CD8-positive, alpha-beta memory T cell (primary cell): Measurements from ENCODE around the gene PRPF4. TPM values are rescaled to one million over a fixed set of nuclear protein-coding genes. Genes with fewer than 3 reads are reported as not detected.
"Not testable (repeated sequence)": the region's sequence is repeated elsewhere in the genome, so short reads cannot be mapped to it uniquely, and the experiment has no call there.

Experiments used
- CTCF ChIA-PET: fragments of 350-600 bp; sonication (Branson Sonifier 250); formaldehyde crosslinking; loops from one replicate; lab custom pipeline; 2021; ENCODE audit warnings: antibody characterized with exemption; lab: Charles Lee
- POLR2A ChIA-PET: fragments of 350-600 bp; sonication (Branson Sonifier 250); formaldehyde crosslinking; loops from one replicate; lab custom pipeline; 2021; ENCODE audit warnings: antibody characterized with exemption; lab: Charles Lee
- DNase-seq, 5 donors: peaks; one replicate each; pipeline versions ENCODE4 v3.0.0 to v3.0.0-alpha.2; 2020 to 2022; ENCODE audit warnings: mixed read lengths in 1 of 5
- H3K27ac ChIP-seq: one replicate; pipeline ENCODE4 v1.7.0; 2013; ENCODE audit warnings: low read depth, mild to moderate bottlenecking, low read length, moderate library complexity
- H3K27me3 ChIP-seq: 2 replicates; pipeline ENCODE4 v1.7.0; 2013; ENCODE audit warnings: low read length, mild to moderate bottlenecking; ENCODE audit not compliant: insufficient read depth, poor library complexity, severe bottlenecking
- H3K36me3 ChIP-seq: 2 replicates; pipeline ENCODE4 v1.7.0; 2013; ENCODE audit warnings: mild to moderate bottlenecking, low read length, moderate library complexity; ENCODE audit not compliant: insufficient read depth
- H3K4me1 ChIP-seq: 2 replicates; pipeline ENCODE4 v1.7.0; 2013; ENCODE audit warnings: mild to moderate bottlenecking, low read length, moderate library complexity; ENCODE audit not compliant: insufficient read depth
- H3K4me3 ChIP-seq: 2 replicates; pipeline ENCODE4 v1.7.0; 2013; ENCODE audit warnings: mild to moderate bottlenecking, low read length
- H3K9me3 ChIP-seq: 2 replicates; pipeline ENCODE4 v1.7.0; 2013; ENCODE audit warnings: mild to moderate bottlenecking, low read length
- H3K27ac Mint-ChIP-seq, 8 donors: one replicate each; pipeline ENCODE4 v1.8.0; 2020 to 2021; ENCODE audit warnings: mixed read lengths in 8 of 8, mild to moderate bottlenecking in 6 of 8, inconsistent platforms in 3 of 8, moderate library complexity in 3 of 8
- H3K27me3 Mint-ChIP-seq, 2 donors: one replicate each; pipeline ENCODE4 v1.8.0; 2020 to 2021; ENCODE audit warnings: mixed read lengths in 2 of 2, mild to moderate bottlenecking in 1 of 2, moderate library complexity in 1 of 2
- H3K36me3 Mint-ChIP-seq, 3 donors: one replicate each; pipeline ENCODE4 v1.8.0; 2020 to 2021; ENCODE audit warnings: mixed read lengths in 3 of 3, inconsistent platforms in 1 of 3, mild to moderate bottlenecking in 1 of 3
- H3K4me1 Mint-ChIP-seq, 3 donors: one replicate each; pipeline ENCODE4 v1.8.0; 2020 to 2021; ENCODE audit warnings: mixed read lengths in 3 of 3, inconsistent platforms in 1 of 3, mild to moderate bottlenecking in 1 of 3
- H3K4me3 Mint-ChIP-seq, 7 donors: one replicate each; pipeline ENCODE4 v1.8.0; 2020 to 2021; ENCODE audit warnings: mixed read lengths in 7 of 7, mild to moderate bottlenecking in 6 of 7, moderate library complexity in 4 of 7, inconsistent platforms in 2 of 7
- H3K9me3 Mint-ChIP-seq, 5 donors: one replicate each; pipeline ENCODE4 v1.8.0; 2020 to 2022; ENCODE audit warnings: mixed read lengths in 5 of 5, mild to moderate bottlenecking in 3 of 5, moderate library complexity in 2 of 5, inconsistent platforms in 1 of 5
- polyA plus RNA-seq: library from polyadenylated mRNA; unstranded; fragments of 300-500 nt; fragmentation: Illumina TruSeq; gene quantifications from one replicate; pipeline ENCODE4 v1.2.3, GENCODE V29; 2021
- total RNA-seq, 2 experiments: library from RNA; stranded (reverse); gene quantifications; one replicate each; pipeline ENCODE4 v1.2.3, GENCODE V29; 2021

Gene PRPF4
- total RNA-seq (10 to 100 TPM; 69.5 to 71.4 TPM), polyA plus RNA-seq (27.4 TPM)

DNA sequence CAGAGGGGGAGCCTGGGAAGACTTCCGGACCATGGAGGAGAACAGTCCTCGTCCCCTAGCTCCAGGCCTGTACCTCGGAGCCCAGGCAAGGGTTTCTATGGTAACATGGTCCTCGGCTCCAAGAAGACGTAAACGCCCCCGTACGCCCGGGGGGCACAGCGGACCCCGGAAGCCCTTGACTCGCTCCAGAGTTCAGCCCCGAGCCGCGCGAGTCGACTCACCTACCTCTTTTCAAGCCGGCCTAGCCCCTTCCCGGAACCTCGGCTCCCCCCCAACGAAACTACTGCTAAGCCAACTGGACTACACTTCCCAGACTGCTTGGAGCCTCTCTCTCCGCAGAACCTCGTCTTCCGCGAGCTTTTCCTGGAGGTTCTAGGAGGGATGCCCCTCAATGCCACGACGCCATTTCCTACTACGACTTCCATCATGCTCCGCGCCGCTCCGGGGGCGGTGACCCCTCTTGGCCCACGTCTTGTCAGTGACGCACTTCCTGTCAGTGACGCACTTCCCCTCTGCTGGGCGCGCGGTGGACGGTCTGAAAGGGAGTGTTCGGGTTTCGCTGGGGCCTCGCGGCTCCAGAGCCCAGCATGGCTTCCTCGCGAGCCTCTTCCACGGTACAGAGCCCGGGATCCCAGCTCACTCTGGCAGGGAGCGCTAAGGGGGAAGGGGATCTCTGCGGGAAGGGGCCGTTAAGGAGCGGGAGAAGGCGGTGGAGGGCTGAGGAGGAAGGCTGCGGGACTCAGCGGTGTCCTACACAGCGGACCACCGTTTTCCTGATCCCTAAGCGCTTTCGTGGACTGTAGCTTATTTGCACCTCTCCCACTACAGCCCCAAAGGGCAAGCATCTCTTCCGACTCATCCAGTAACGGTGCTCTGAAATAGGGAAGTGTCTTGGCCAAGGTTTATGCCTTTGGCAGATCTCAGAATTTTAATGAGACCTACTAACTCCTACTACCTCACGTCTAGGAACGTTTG is at the start of gene PRPF4, which contains the start of gene CDC26:
TSS of gene PRPF4 (plus strand) at position 502 of the 975 bp plus-strand sequence. CDS start at position 588, 86 bp downstream.
TSS of gene CDC26 (minus strand) at position 416 of the 975 bp plus-strand sequence. CDS start 3,065 bp downstream, outside the sequence.
- H3K4me3 Mint-ChIP-seq = no peak within 1 kb of the TSS
- Histone ChIP-seq H3K4me3 (peak within 1 kb of the TSS; percentile 92), H3K27ac (peak within 1 kb of the TSS; percentile 95), H3K36me3 (peaks cover 46% of the 10 kb centered on the region), H3K9me3 (no peaks in the 10 kb centered on the region), H3K4me1 (peaks cover 23% of the 10 kb centered on the region), H3K27me3 (no peaks in the 10 kb centered on the region)
- ChIA-PET CTCF (interaction anchor here (0.6 to 5.1 kb wide), 24 partner anchors 9 to 381 kb away, joined by 3 to 67 read pairs (median 4); partner anchors contain the start of genes ALAD, C9orf43, FKBP15 and HDHD3), POLR2A (interaction anchor here (0.5 to 1.7 kb wide), 5 partner anchors 22 to 1655 kb away, joined by 3 to 15 read pairs (median 5); partner anchors contain the start of genes C9orf43, FKBP15, POLE3 and SLC31A1)
- no peaks in the 10 kb centered on the region for H3K9me3 Mint-ChIP-seq
- H3K27ac Mint-ChIP-seq = no peak within 1 kb of the TSS
- peak; percentile 93 to 97 (median 93) for DNase-seq
- peaks cover 7 to 58% (median 18%) of the 10 kb centered on the region in 3 donors for H3K36me3 Mint-ChIP-seq
- H3K27me3 Mint-ChIP-seq = no peaks in the 10 kb centered on the region
- H3K4me1 Mint-ChIP-seq = peaks cover 27 to 40% (median 37%) of the 10 kb centered on the region in 3 donors

DNA sequence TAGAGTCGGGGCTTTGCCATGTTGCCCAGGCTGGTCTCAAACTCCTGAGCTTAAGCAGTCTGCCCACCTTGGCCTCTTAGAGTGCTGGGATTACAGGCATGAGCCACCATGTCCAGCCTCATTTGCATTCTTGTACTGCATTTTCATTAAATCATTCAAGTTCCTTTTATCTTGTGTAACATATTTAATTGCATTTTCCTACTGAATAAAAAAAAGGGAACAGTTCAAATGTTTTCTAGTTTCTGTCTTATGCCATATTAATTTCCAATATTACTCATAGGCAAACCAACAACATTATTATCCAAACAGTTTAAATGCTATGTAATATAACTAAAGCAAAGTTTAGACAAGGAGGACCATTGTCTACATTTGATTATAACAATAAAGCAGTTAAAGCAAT is 48.0 kb upstream of the PRPF4 start:
- H3K9me3 Mint-ChIP-seq = no peaks in the 10 kb centered on the region
- no peaks in the 10 kb centered on the region for H3K9me3 ChIP-seq
- H3K27me3 Mint-ChIP-seq = no peaks in the 10 kb centered on the region
- peaks cover 3% of the 10 kb centered on the region for H3K4me1 ChIP-seq
- no peak overlapping the region for H3K27ac Mint-ChIP-seq
- H3K4me1 Mint-ChIP-seq = peaks cover 10 to 26% (median 26%) of the 10 kb centered on the region in 3 donors
- CTCF ChIA-PET = no interaction called here
- H3K4me3 Mint-ChIP-seq = no peak overlapping the region
- H3K27me3 ChIP-seq = no peaks in the 10 kb centered on the region
- POLR2A ChIA-PET = no interaction called here
- no peaks in the 10 kb centered on the region for H3K36me3 ChIP-seq
- H3K36me3 Mint-ChIP-seq = peaks cover 0 to 1% (median 0%) of the 10 kb centered on the region in 3 donors
- H3K4me3 ChIP-seq = no peak overlapping the region
- DNase-seq = no peak
- H3K27ac ChIP-seq = no peak overlapping the region

DNA sequence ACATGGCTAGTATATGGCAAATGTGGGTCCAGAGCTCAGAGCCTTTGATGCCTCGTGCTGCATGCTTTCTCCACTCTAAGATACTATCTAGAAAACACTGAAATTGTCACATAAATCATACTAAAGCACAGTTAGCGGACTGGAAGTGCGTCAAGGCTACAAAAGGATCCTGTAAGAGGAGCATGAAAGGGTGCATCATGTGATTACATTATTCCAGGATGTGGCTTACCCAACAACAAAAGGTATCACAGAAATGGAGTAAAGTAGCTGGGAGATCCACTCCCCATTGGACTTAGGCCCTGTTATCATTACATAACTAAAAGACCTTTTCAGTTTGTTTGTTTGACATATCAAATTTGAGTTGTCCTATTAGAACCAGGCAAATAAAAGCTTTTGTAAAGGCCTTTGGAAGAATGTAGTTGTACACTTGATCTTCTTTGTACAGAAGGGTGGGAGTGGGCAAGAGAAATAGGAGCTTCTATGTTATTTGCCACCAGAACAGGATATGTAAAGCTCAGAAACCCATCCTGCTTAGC is 47.3 kb upstream of the PRPF4 start:
- peaks cover 0 to 1% (median 0%) of the 10 kb centered on the region in 3 donors for H3K36me3 Mint-ChIP-seq
- CTCF ChIA-PET = no interaction called here
- no peaks in the 10 kb centered on the region for H3K9me3 Mint-ChIP-seq
- H3K27me3 ChIP-seq = no peaks in the 10 kb centered on the region
- H3K27me3 Mint-ChIP-seq = no peaks in the 10 kb centered on the region
- no peaks in the 10 kb centered on the region for H3K36me3 ChIP-seq
- DNase-seq = peak in 2 of 5 donors; percentile 2 to 53
- H3K4me3 Mint-ChIP-seq = no peak overlapping the region
- POLR2A ChIA-PET = no interaction called here
- peak overlapping the region in 2 of 8 donors; percentile 21 to 41 for H3K27ac Mint-ChIP-seq
- H3K9me3 ChIP-seq = no peaks in the 10 kb centered on the region
- H3K4me3 ChIP-seq = no peak overlapping the region
- H3K4me1 ChIP-seq = peaks cover 3% of the 10 kb centered on the region
- no peak overlapping the region for H3K27ac ChIP-seq
- peaks cover 16 to 27% (median 26%) of the 10 kb centered on the region in 3 donors for H3K4me1 Mint-ChIP-seq

DNA sequence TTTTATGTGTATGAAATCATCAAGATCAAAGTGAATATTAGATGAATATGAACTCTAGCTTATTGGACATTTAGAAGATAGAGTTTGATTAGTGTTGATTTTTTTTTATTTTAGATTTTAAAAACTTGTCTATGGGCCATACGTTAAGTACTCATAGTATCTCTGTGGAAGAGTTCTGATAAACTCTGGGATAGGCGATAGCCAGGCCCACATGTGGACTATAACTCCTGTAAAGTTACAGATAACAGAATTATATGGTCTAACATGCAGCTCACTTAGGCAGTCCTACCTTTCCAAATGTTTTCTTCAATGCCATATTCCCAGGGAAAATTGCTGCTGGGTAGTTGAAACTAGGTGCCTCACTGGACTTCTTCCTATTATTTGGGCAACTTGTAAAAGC is 43.8 kb upstream of the PRPF4 start:
- Mint-ChIP-seq H3K27me3 (no peaks in the 10 kb centered on the region), H3K36me3 (no peaks in the 10 kb centered on the region), H3K4me3 (no peak overlapping the region), H3K27ac (peak overlapping the region in 2 of 8 donors; percentile 69 to 78), H3K4me1 (peaks cover 23 to 30% (median 29%) of the 10 kb centered on the region in 3 donors), H3K9me3 (no peaks in the 10 kb centered on the region)
- Histone ChIP-seq H3K27ac (no peak overlapping the region), H3K36me3 (no peaks in the 10 kb centered on the region), H3K4me1 (peaks cover 9% of the 10 kb centered on the region), H3K4me3 (no peak overlapping the region), H3K9me3 (no peaks in the 10 kb centered on the region), H3K27me3 (no peaks in the 10 kb centered on the region)
- ChIA-PET POLR2A (interaction anchor here (0.7 to 1.7 kb wide), 3 partner anchors 10 to 314 kb away, joined by 3 to 10 read pairs (median 8); partner anchors contain the start of genes FKBP15 and SLC31A1), CTCF (interaction anchor here (1.2 to 1.6 kb wide), 3 partner anchors 10 to 43 kb away, joined by 3 to 6 read pairs (median 4); partner anchors contain the start of gene SLC31A1)
- no peak for DNase-seq

DNA sequence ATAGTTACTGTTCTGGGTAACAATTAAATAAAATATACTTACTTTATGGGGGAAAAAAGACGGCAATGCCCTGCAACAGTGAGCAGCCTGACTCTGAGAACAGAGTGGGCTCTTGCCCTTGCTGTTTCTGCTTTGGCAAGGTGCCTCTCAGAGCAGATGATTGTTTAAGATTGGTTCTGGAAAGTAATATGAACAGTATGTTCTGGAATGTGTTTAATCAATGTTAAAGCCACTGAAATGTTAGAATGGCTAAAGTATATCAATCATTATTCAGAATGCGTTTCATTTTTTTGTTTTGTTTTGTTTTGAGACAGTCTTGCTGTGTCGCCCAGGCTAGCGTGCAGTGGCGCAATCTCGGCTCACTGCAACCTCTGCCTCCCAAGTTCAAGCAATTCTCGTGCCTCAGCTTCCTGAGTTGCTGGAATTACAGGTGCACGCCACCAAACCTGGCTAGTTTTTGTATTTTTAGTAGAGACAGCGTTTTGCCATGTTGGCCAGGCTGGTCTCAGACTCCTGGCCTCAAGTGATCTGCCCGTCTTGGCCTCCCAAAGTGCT is 39.7 kb upstream of the PRPF4 start:
- DNase-seq, H3K9me3 ChIP-seq, H3K4me3 Mint-ChIP-seq, H3K4me1 ChIP-seq, H3K9me3 Mint-ChIP-seq, H3K36me3 ChIP-seq, H3K27ac Mint-ChIP-seq, H3K27ac ChIP-seq, H3K27me3 Mint-ChIP-seq, CTCF ChIA-PET, H3K4me3 ChIP-seq, H3K36me3 Mint-ChIP-seq, POLR2A ChIA-PET, H3K27me3 ChIP-seq: not testable (repeated sequence)
- H3K4me1 Mint-ChIP-seq = peaks cover 17 to 22% (median 22%) of the 10 kb centered on the region in 3 donors

DNA sequence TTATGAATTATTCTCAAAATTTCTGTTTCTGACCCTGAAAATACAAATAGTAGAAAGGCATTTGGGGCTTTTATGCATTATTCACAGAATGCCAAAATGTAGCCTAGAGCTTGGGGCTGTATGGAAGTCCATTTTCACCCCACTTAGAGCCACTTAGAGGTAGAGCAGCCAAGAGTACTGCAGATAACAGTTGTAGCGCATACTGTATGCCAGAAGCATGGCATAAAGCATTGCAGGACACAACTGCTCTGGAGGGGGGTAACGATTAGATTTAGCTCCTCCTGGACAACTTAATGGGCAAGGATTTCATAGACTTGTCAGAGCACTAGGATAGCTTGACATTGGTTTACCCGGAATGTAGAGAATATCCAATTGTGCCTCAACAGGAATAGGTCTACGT is 38.4 kb upstream of the PRPF4 start:
- Mint-ChIP-seq H3K27ac (no peak overlapping the region), H3K27me3 (no peaks in the 10 kb centered on the region), H3K36me3 (no peaks in the 10 kb centered on the region), H3K9me3 (no peaks in the 10 kb centered on the region), H3K4me1 (peaks cover 16 to 20% (median 20%) of the 10 kb centered on the region in 3 donors), H3K4me3 (no peak overlapping the region)
- no peaks in the 10 kb centered on the region for H3K27me3 ChIP-seq
- CTCF ChIA-PET = no interaction called here
- no peaks in the 10 kb centered on the region for H3K9me3 ChIP-seq
- peaks cover 9% of the 10 kb centered on the region for H3K4me1 ChIP-seq
- DNase-seq = no peak
- H3K4me3 ChIP-seq = no peak overlapping the region
- H3K27ac ChIP-seq = no peak overlapping the region
- POLR2A ChIA-PET = no interaction called here
- H3K36me3 ChIP-seq = no peaks in the 10 kb centered on the region

DNA sequence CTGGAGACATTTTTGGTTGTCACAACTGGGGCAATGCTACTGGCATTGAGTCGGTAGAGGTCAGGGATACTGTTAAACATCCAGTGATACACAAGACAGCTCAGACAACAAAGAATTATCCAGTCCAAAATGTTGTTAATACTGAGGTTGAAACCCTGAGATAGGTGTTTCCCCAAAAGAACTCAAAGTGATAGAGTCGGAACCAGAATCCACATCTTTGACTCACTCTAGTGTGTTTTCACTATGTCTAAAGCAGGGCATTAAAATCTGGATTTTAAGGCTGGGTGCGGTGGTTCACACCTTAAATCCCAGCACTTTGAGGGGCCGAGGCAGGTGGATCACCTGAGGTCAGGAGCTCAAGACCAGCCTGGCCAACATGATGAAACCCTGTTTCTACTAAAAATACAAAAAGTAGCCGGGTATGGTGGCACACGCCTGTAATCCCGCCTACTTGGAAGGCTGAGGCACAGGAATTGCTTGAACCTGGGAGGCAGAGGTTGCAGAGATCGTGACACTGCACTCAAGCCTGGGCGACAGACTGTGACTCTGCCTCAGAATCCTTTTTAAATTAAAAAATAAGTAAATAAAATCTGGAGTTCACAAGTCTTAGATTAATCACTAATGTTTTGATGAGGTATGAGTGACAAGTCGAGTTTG is 37.1 kb upstream of the PRPF4 start:
- no peaks in the 10 kb centered on the region for H3K36me3 Mint-ChIP-seq
- no peaks in the 10 kb centered on the region for H3K27me3 Mint-ChIP-seq
- no peaks in the 10 kb centered on the region for H3K36me3 ChIP-seq
- CTCF ChIA-PET = no interaction called here
- H3K4me3 ChIP-seq = no peak overlapping the region
- H3K27me3 ChIP-seq = no peaks in the 10 kb centered on the region
- POLR2A ChIA-PET = no interaction called here
- H3K27ac Mint-ChIP-seq = no peak overlapping the region
- no peaks in the 10 kb centered on the region for H3K9me3 ChIP-seq
- DNase-seq = no peak
- H3K4me3 Mint-ChIP-seq = no peak overlapping the region
- H3K4me1 Mint-ChIP-seq = peaks cover 6 to 7% (median 7%) of the 10 kb centered on the region in 3 donors
- H3K4me1 ChIP-seq = peaks cover 5% of the 10 kb centered on the region
- no peaks in the 10 kb centered on the region for H3K9me3 Mint-ChIP-seq
- H3K27ac ChIP-seq = no peak overlapping the region
